ENCODE measurements around the gene NKAIN2.

DNA sequence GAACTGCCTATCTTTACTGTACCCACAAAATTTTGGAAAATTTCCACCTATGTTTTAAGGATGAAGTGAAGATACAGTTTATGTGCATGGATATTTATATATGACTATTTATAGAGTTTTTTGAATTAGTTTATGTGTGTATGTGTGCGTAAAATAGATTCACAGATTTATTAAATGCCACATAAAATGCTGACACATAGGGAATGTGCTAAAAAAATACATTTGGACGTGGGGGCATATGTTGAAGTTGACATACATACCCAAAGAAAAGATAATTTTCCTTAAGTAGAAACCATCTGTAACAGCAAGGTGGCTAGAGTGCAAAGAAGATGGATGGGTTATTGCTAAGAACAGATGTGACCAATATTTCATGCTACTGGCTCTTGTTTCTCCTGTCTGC lies 856.5 kb downstream of the NKAIN2 start:
- TF ChIP-seq, protein P1, sequence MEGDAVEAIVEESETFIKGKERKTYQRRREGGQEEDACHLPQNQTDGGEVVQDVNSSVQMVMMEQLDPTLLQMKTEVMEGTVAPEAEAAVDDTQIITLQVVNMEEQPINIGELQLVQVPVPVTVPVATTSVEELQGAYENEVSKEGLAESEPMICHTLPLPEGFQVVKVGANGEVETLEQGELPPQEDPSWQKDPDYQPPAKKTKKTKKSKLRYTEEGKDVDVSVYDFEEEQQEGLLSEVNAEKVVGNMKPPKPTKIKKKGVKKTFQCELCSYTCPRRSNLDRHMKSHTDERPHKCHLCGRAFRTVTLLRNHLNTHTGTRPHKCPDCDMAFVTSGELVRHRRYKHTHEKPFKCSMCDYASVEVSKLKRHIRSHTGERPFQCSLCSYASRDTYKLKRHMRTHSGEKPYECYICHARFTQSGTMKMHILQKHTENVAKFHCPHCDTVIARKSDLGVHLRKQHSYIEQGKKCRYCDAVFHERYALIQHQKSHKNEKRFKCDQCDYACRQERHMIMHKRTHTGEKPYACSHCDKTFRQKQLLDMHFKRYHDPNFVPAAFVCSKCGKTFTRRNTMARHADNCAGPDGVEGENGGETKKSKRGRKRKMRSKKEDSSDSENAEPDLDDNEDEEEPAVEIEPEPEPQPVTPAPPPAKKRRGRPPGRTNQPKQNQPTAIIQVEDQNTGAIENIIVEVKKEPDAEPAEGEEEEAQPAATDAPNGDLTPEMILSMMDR (IDR thresholded peaks at IDR 0.05; ENCODE audit: insufficient read depth, low read length, poor library complexity, severe bottlenecking): no peak
- TF ChIP-seq EZH2phosphoT487 (conservative IDR thresholded peaks at IDR 0.05; ENCODE audit: low read length): no peak
